DOHH2 (cell line): ENCODE data around the gene ABCA3.

Experiments used
- H3F3A ChIP-seq: fragments of 200-600 bp; sonication (generic), shearing (Covaris generic); 2 replicates; pipeline ENCODE4 v1.6.0; 2016; ENCODE audit warnings: antibody characterized with exemption, mild to moderate bottlenecking; ENCODE audit not compliant: control insufficient read depth, insufficient read depth
- H3K27ac ChIP-seq: fragments of 200-600 bp; sonication (generic); 2 replicates; pipeline ENCODE4 v1.5.1; 2014; ENCODE audit warnings: low read depth, mild to moderate bottlenecking, low read length, moderate library complexity
- H3K27me3 ChIP-seq: fragments of 200-600 bp; sonication (generic); 2 replicates; pipeline ENCODE4 v1.6.1; 2014; ENCODE audit warnings: mild to moderate bottlenecking, low read length, mixed read lengths; ENCODE audit not compliant: control insufficient read depth
- H3K36me3 ChIP-seq: fragments of 200-600 bp; sonication (generic); 2 replicates; pipeline ENCODE4 v1.6.1; 2014; ENCODE audit warnings: mild to moderate bottlenecking, low read length, moderate library complexity, mixed read lengths; ENCODE audit not compliant: control insufficient read depth
- H3K4me1 ChIP-seq: fragments of 200-600 bp; sonication (generic); 2 replicates; pipeline ENCODE4 v1.6.1; 2014; ENCODE audit warnings: mild to moderate bottlenecking, low read length, mixed read lengths; ENCODE audit not compliant: control insufficient read depth
- H3K4me2 ChIP-seq: fragments of 200-600 bp; sonication (generic); 2 replicates; pipeline ENCODE4 v1.6.0; 2014; ENCODE audit warnings: mild to moderate bottlenecking, low read length, moderate library complexity
- H3K4me3 ChIP-seq: fragments of 200-600 bp; sonication (generic); 2 replicates; pipeline ENCODE4 v1.5.1; 2014; ENCODE audit warnings: mild to moderate bottlenecking, low read length, mixed read lengths
- H3K79me2 ChIP-seq: fragments of 200-600 bp; sonication (generic); 2 replicates; pipeline ENCODE4 v1.6.1; 2014; ENCODE audit warnings: mild to moderate bottlenecking, low read length, mixed read lengths; ENCODE audit not compliant: control insufficient read depth
- H3K9me2 ChIP-seq: fragments of 200-600 bp; sonication (generic); replicated peaks from 2 replicates; pipeline ENCODE4 v1.6.1; 2014; ENCODE audit warnings: mild to moderate bottlenecking, low read length, mixed read lengths; ENCODE audit not compliant: control insufficient read depth
- H3K9me3 ChIP-seq: fragments of 200-600 bp; sonication (generic); 2 replicates; pipeline ENCODE4 v1.6.1; 2014; ENCODE audit warnings: antibody characterized with exemption, low read length, mixed read lengths; ENCODE audit not compliant: control insufficient read depth, insufficient read depth
- H4K20me1 ChIP-seq: fragments of 200-600 bp; sonication (generic); 2 replicates; pipeline ENCODE4 v1.6.0; 2014; ENCODE audit warnings: low read depth, mild to moderate bottlenecking, antibody characterized with exemption, low read length, moderate library complexity; ENCODE audit not compliant: control insufficient read depth, insufficient read depth
- EZH2phosphoT487 ChIP-seq: fragments of 200-600 bp; sonication (generic); IDR thresholded peaks from 2 replicates; pipeline ENCODE4 v1.6.1; 2017; ENCODE audit warnings: borderline replicate concordance, mild to moderate bottlenecking, antibody characterized with exemption, low read length, moderate library complexity, mixed read lengths
- TF ChIP-seq, protein P1 (sequence below): fragments of 200-600 bp; sonication (generic); IDR thresholded peaks from one replicate; pipeline ENCODE4 v1.5.1; 2014; ENCODE audit warnings: antibody characterized with exemption, mild to moderate bottlenecking, low read depth, low read length; ENCODE audit not compliant: poor library complexity, severe bottlenecking

Gene ABCA3

GRCh38 chr16:2350500-2350899 is 10.0 kb upstream of the ABCA3 start:
- H3K27ac ChIP-seq, result no peak overlapping the region
- no peaks in the 10 kb centered on the region for H3F3A ChIP-seq
- H3K4me1 ChIP-seq, result no peaks in the 10 kb centered on the region
- no peaks in the 10 kb centered on the region for H3K9me3 ChIP-seq
- no peak for TF ChIP-seq EZH2phosphoT487
- TF ChIP-seq, protein P1, sequence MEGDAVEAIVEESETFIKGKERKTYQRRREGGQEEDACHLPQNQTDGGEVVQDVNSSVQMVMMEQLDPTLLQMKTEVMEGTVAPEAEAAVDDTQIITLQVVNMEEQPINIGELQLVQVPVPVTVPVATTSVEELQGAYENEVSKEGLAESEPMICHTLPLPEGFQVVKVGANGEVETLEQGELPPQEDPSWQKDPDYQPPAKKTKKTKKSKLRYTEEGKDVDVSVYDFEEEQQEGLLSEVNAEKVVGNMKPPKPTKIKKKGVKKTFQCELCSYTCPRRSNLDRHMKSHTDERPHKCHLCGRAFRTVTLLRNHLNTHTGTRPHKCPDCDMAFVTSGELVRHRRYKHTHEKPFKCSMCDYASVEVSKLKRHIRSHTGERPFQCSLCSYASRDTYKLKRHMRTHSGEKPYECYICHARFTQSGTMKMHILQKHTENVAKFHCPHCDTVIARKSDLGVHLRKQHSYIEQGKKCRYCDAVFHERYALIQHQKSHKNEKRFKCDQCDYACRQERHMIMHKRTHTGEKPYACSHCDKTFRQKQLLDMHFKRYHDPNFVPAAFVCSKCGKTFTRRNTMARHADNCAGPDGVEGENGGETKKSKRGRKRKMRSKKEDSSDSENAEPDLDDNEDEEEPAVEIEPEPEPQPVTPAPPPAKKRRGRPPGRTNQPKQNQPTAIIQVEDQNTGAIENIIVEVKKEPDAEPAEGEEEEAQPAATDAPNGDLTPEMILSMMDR, result no peak
- no peaks in the 10 kb centered on the region for H4K20me1 ChIP-seq
- H3K27me3 ChIP-seq, result peaks cover 24% of the 10 kb centered on the region
- H3K9me2 ChIP-seq, result no peaks in the 10 kb centered on the region
- no peak overlapping the region for H3K4me3 ChIP-seq
- H3K36me3 ChIP-seq, result no peaks in the 10 kb centered on the region
- H3K4me2 ChIP-seq, result no peak overlapping the region
- H3K79me2 ChIP-seq, result no peaks in the 10 kb centered on the region

DNA sequence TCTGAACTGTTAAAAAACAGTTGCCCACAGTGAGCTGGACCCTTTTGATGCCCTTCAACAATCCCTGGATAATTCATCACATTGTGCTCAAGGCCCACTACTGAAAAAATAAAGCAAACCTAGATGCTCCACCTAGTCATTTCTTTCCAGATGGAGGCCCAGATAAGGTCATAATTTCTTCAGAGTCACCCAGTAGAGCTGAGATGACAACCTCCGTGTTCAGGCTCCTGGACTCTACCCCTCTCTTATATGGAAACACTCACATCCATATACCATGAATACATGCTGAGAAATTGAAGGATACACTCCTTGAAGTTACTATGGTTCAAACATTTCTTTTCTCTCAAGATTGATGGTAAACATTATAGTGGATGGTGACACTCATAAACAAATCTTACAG is 2.7 kb upstream of the ABCA3 start:
- peaks cover 41% of the 10 kb centered on the region for H3K27me3 ChIP-seq
- H3K79me2 ChIP-seq, result no peaks in the 10 kb centered on the region
- no peak overlapping the region for H3K4me3 ChIP-seq
- H3K9me2 ChIP-seq, result no peaks in the 10 kb centered on the region
- peaks cover 5% of the 10 kb centered on the region; the same call in 1 of the 2 replicates for H3F3A ChIP-seq
- no peak overlapping the region for H3K27ac ChIP-seq
- no peaks in the 10 kb centered on the region for H3K9me3 ChIP-seq
- TF ChIP-seq, protein P1, result no peak
- no peak for TF ChIP-seq EZH2phosphoT487
- H3K4me1 ChIP-seq, result peaks cover 13% of the 10 kb centered on the region
- H4K20me1 ChIP-seq, result no peaks in the 10 kb centered on the region
- no peak overlapping the region for H3K4me2 ChIP-seq
- no peaks in the 10 kb centered on the region for H3K36me3 ChIP-seq

- Histone ChIP-seq H3K4me2 (no peak overlapping the region), H3F3A (peaks cover 5% of the 10 kb centered on the region; the same call in 1 of the 2 replicates), H3K79me2 (no peaks in the 10 kb centered on the region), H3K9me2 (no peaks in the 10 kb centered on the region), H3K4me1 (peaks cover 13% of the 10 kb centered on the region), H3K9me3 (no peaks in the 10 kb centered on the region), H3K27ac (no peak overlapping the region), H3K4me3 (no peak overlapping the region), H4K20me1 (no peaks in the 10 kb centered on the region), H3K27me3 (peaks cover 41% of the 10 kb centered on the region), H3K36me3 (no peaks in the 10 kb centered on the region)
- no peak for TF ChIP-seq EZH2phosphoT487
- TF ChIP-seq, protein P1, result no peak
These were observed 1.2 kb upstream of the ABCA3 start for GRCh38 chr16:2341456-2342447.
